IMR-90 (cell line): ENCODE data around the gene NKD1. TPM values are rescaled to one million over a fixed set of nuclear protein-coding genes. Genes with fewer than 3 reads are reported as not detected.

Source experiments
- ATAC-seq: fragments of 200-7000 bp; cut with Tn5 transposase; 2 replicates; pipeline ENCODE4 v1.9.1; 2020; ENCODE audit warnings: low read depth, mild to moderate bottlenecking, moderate library complexity
- BruUV-seq: library from RNA; stranded (reverse); fragments of 400-500 nt; replicated peaks from 2 replicates; lab custom pipeline; 2021; lab: Mats Ljungman, UMichigan
- CTCF ChIA-PET: fragments of 300-600 bp; formaldehyde crosslinking; extraction: SDS; loops from one replicate; lab custom pipeline; 2021; ENCODE audit warnings: antibody characterized with exemption; lab: Yijun Ruan, JAX
- POLR2A ChIA-PET: fragments of 300-600 bp; sonication (Branson Sonifier 250); formaldehyde crosslinking; loops from one replicate; lab custom pipeline; 2022; ENCODE audit warnings: antibody characterized with exemption; ENCODE audit not compliant: unreplicated experiment; lab: Charles Lee
- DNase-seq: peaks from one replicate; pipeline ENCODE4 v3.0.0; 2013
- H2AFZ ChIP-seq: replicated peaks from 2 replicates; pipeline ENCODE3; 2013; ENCODE audit warnings: low read length, mild to moderate bottlenecking; ENCODE audit not compliant: poor library complexity
- H2AK5ac ChIP-seq: 2 replicates; pipeline ENCODE4 v1.6.1; 2013; ENCODE audit warnings: low read depth, low read length, inconsistent platforms
- H2AK9ac ChIP-seq: replicated peaks from 2 replicates; pipeline ENCODE3; 2013; ENCODE audit warnings: mild to moderate bottlenecking, low read depth, low read length, moderate library complexity; ENCODE audit not compliant: poor library complexity
- H2BK120ac ChIP-seq: 2 replicates; pipeline ENCODE4 v1.6.1; 2013; ENCODE audit warnings: low read depth, low read length, inconsistent platforms
- H2BK15ac ChIP-seq: 3 replicates; pipeline ENCODE4 v1.6.1; 2013; ENCODE audit warnings: low read depth, low read length, inconsistent platforms
- H2BK20ac ChIP-seq: 2 replicates; pipeline ENCODE4 v1.6.1; 2013; ENCODE audit warnings: low read depth, mild to moderate bottlenecking, inconsistent platforms, low read length, moderate library complexity
- H2BK5ac ChIP-seq: 2 replicates; pipeline ENCODE4 v1.6.1; 2013; ENCODE audit warnings: mild to moderate bottlenecking, low read depth, low read length, inconsistent platforms; ENCODE audit not compliant: poor library complexity, severe bottlenecking
- H3K14ac ChIP-seq: replicated peaks from 2 replicates; pipeline ENCODE4 v1.6.1; 2013; ENCODE audit warnings: low read depth, low read length, inconsistent platforms
- H3K18ac ChIP-seq: 2 replicates; pipeline ENCODE4 v1.6.1; 2013; ENCODE audit warnings: low read depth, low read length, control low read depth
- H3K23ac ChIP-seq: 2 replicates; pipeline ENCODE4 v1.6.1; 2013; ENCODE audit warnings: low read depth, low read length, inconsistent platforms
- H3K27ac ChIP-seq: 2 replicates; pipeline ENCODE4 v1.5.1; 2013; ENCODE audit warnings: mild to moderate bottlenecking, control low read depth, low read length; ENCODE audit not compliant: insufficient read depth
- H3K27me3 ChIP-seq: 2 replicates; pipeline ENCODE4 v1.6.1; 2013; ENCODE audit warnings: low read length; ENCODE audit not compliant: control insufficient read depth, insufficient read depth
- H3K36me3 ChIP-seq: 2 replicates; pipeline ENCODE4 v1.6.1; 2013; ENCODE audit warnings: low read length, mixed read lengths; ENCODE audit not compliant: control insufficient read depth, insufficient read depth
- H3K4ac ChIP-seq: 2 replicates; pipeline ENCODE4 v1.6.1; 2013; ENCODE audit warnings: low read depth, low read length, inconsistent platforms
- H3K4me1 ChIP-seq: 2 replicates; pipeline ENCODE4 v1.6.1; 2013; ENCODE audit warnings: low read length, mixed read lengths; ENCODE audit not compliant: control insufficient read depth, insufficient read depth
- H3K4me2 ChIP-seq: 2 replicates; pipeline ENCODE4 v1.6.1; 2013; ENCODE audit warnings: low read depth, mild to moderate bottlenecking, control low read depth, low read length, moderate library complexity
- H3K4me3 ChIP-seq: 2 replicates; pipeline ENCODE4 v1.5.1; 2013; ENCODE audit warnings: low read depth, mild to moderate bottlenecking, control low read depth, low read length, moderate library complexity; ENCODE audit not compliant: insufficient read depth
- H3K56ac ChIP-seq: 2 replicates; pipeline ENCODE4 v1.6.1; 2013; ENCODE audit warnings: low read length, inconsistent platforms; ENCODE audit not compliant: insufficient read depth; ENCODE audit errors: extremely low read depth
- H3K79me1 ChIP-seq, 2 experiments: 2 replicates each; pipeline ENCODE4 v1.6.1; 2013; ENCODE audit warnings: low read length in 2 of 2, inconsistent platforms in 1 of 2, low read depth in 1 of 2
- H3K9ac ChIP-seq: 2 replicates; pipeline ENCODE4 v1.6.1; 2013; ENCODE audit warnings: low read depth, low read length, control low read depth
- H3K9me1 ChIP-seq: 2 replicates; pipeline ENCODE4 v1.6.1; 2013; ENCODE audit warnings: low read length, inconsistent platforms; ENCODE audit not compliant: insufficient read depth
- H3K9me3 ChIP-seq: 2 replicates; pipeline ENCODE4 v1.6.1; 2013; ENCODE audit warnings: low read length; ENCODE audit not compliant: control insufficient read depth, insufficient read depth
- H4K20me1 ChIP-seq: 2 replicates; pipeline ENCODE4 v1.6.1; 2013; ENCODE audit warnings: low read length, inconsistent platforms; ENCODE audit not compliant: insufficient read depth
- H4K5ac ChIP-seq: 2 replicates; pipeline ENCODE4 v1.6.1; 2013; ENCODE audit warnings: mild to moderate bottlenecking, low read depth, low read length, control low read depth
- H4K8ac ChIP-seq, 2 experiments: 2 replicates each; pipeline ENCODE4 v1.6.1; 2013; ENCODE audit warnings: low read depth in 2 of 2, low read length in 2 of 2, control low read depth in 1 of 2, inconsistent platforms in 1 of 2
- H4K91ac ChIP-seq: 2 replicates; pipeline ENCODE4 v1.6.1; 2013; ENCODE audit warnings: low read depth, low read length, inconsistent platforms; ENCODE audit not compliant: insufficient read depth
- CHD1 ChIP-seq: IDR thresholded peaks from 2 replicates; pipeline ENCODE4 v1.6.1; 2012; ENCODE audit warnings: low read depth, low read length, improper control_type of control experiment
- MXI1 ChIP-seq: IDR thresholded peaks from 2 replicates; pipeline ENCODE4 v1.6.1; 2012; ENCODE audit warnings: low read depth, mild to moderate bottlenecking, low read length, moderate library complexity, borderline replicate concordance
- SMC3 ChIP-seq: fragments of 150-350 bp; IDR thresholded peaks from 2 replicates; pipeline ENCODE4 v1.6.1; 2016; ENCODE audit warnings: low read depth, mild to moderate bottlenecking, antibody characterized with exemption, low read length, moderate library complexity
- WGBS, 2 experiments: methylation state at CpG; one replicate each; pipeline versions ENCODE4 v1.1.5 to v1.1.7; 2013; ENCODE audit warnings: missing lambda C conversion rate in 2 of 2; ENCODE audit not compliant: insufficient read length in 1 of 2; ENCODE audit errors: extremely low coverage in 2 of 2; 5-methylcytosine and 5-hydroxymethylcytosine counted together
- dilution Hi-C: fragments of 300-500 bp; cut with HindIII; formaldehyde crosslinking; loops from one replicate; pipeline ENCODE4 v1.14.3; 2018; ENCODE audit warnings: low sequenced_read_pairs; ENCODE audit not compliant: unreplicated experiment
- in situ Hi-C: fragments of 300-500 bp; cut with MboI; formaldehyde crosslinking; loops from 3 replicates; pipeline ENCODE4 v1.14.3; 2019; ENCODE audit warnings: low sequenced_read_pairs, inconsistent platforms, mixed read lengths
- intact Hi-C: fragments of 100-400 bp; cut with micrococcal nuclease; formaldehyde crosslinking; loops from 2 replicates; pipeline ENCODE4 v1.10.0; 2022
- polyA plus RNA-seq, 3 experiments: library from polyadenylated mRNA; depleted of rRNA; stranded (reverse); fragments of >200 nt; gene quantifications; 2 replicates each; pipeline ENCODE4 v1.2.3, GENCODE V29; 2012; ENCODE audit warnings: low replicate concordance in 1 of 3
- total RNA-seq: library from RNA; depleted of rRNA; stranded (reverse); fragments of >200 nt; gene quantifications from 2 replicates; pipeline ENCODE4 v1.2.3, GENCODE V29; 2012

The NKD1 gene
- total and polyA plus RNA-seq, 2 of the 4 experiments (the other 2 are of a cell fraction): not detected

DNA sequence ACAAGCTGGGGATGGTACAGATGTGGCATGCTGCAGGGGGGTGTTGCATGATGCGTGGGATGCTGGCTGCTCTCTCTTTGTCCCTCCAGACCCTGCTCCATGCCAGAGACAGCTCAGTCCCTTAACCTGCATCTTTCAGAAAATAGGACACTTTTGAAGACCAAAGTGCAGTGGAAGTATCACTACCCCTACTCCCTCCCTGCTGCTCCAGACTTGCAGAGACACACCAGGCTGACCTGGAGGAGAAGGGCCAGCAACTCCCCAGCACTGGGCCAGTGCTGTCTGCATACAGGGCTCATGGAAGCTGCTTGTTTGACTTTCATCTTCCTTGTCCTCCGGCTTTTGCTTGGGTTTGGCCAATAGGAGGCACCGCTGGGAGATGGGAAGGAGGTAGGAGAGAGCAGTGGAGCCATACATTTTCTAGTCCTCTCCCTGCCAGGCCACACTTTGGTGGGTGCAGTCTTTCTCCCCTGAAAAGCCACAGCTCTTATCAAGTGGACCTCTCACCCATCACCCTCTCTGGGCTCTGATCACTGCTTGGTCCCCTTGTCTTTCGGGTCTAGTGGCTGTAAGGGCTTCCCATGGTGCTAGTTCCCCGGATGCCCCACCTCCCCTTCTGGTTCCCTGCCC lies 46.1 kb upstream of the NKD1 start:
- ATAC-seq (no peak), DNase-seq (no peak)
- ChIA-PET POLR2A (no interaction called here), CTCF (no interaction called here)
- Histone ChIP-seq H4K8ac (no peak overlapping the region), H2BK20ac (no peak overlapping the region), H3K9me1 (no peaks in the 10 kb centered on the region), H4K20me1 (no peaks in the 10 kb centered on the region), H2AK9ac (no peak overlapping the region), H4K91ac (no peak overlapping the region), H2BK5ac (no peak overlapping the region), H3K36me3 (no peaks in the 10 kb centered on the region), H4K5ac (no peak overlapping the region), H3K9me3 (no peaks in the 10 kb centered on the region), H3K18ac (no peak overlapping the region), H3K4me3 (no peak overlapping the region), H2BK120ac (no peak overlapping the region), H3K27me3 (peaks cover 2% of the 10 kb centered on the region; the same call in 1 of the 2 replicates), H3K4me2 (no peak overlapping the region), H3K79me1 (no peaks in the 10 kb centered on the region), H2AK5ac (no peak overlapping the region), H3K27ac (no peak overlapping the region), H3K23ac (no peak overlapping the region), H3K9ac (no peak overlapping the region), H2AFZ (no peak overlapping the region), H3K56ac (no peak overlapping the region), H3K4me1 (no peaks in the 10 kb centered on the region), H3K4ac (no peak overlapping the region), H2BK15ac (no peak overlapping the region), H3K14ac (no peak overlapping the region)
- in situ Hi-C loops: no loop called here
- no TSS peak for BruUV-seq
- dilution Hi-C loops: no loop called here
- no CpG with 5 or more reads among the region's 5 CpGs for WGBS, 2 experiments
- TF ChIP-seq SMC3 (no peak), MXI1 (no peak), CHD1 (no peak)
- intact Hi-C loops: no loop called here
